IPS-18a (cell line): ENCODE results near the gene ZC3H7B.
"Not testable (repeated sequence)": the region's sequence is repeated elsewhere in the genome, so short reads cannot be mapped to it uniquely, and the experiment has no call there.

Experiments
- H3K27ac ChIP-seq: one replicate; pipeline ENCODE4 v1.5.1; 2013; ENCODE audit warnings: low read length
- H3K27me3 ChIP-seq: one replicate; pipeline ENCODE4 v1.6.1; 2013; ENCODE audit warnings: mild to moderate bottlenecking, low read length; ENCODE audit not compliant: control insufficient read depth, insufficient read depth
- H3K36me3 ChIP-seq: one replicate; pipeline ENCODE4 v1.6.1; 2013; ENCODE audit warnings: low read depth, low read length; ENCODE audit not compliant: control insufficient read depth
- H3K4me1 ChIP-seq: one replicate; pipeline ENCODE4 v1.6.1; 2013; ENCODE audit warnings: low read depth, low read length; ENCODE audit not compliant: control insufficient read depth
- H3K4me3 ChIP-seq: one replicate; pipeline ENCODE4 v1.5.1; 2013; ENCODE audit warnings: low read length
- H3K9ac ChIP-seq: one replicate; pipeline ENCODE4 v1.6.1; 2013; ENCODE audit warnings: mild to moderate bottlenecking, low read length, moderate library complexity
- H3K9me3 ChIP-seq: one replicate; pipeline ENCODE4 v1.6.1; 2013; ENCODE audit warnings: low read depth, low read length; ENCODE audit not compliant: control insufficient read depth

Gene ZC3H7B

GRCh38 chr22:41398921-41399320 lies 97.6 kb downstream of the ZC3H7B start:
- Histone ChIP-seq H3K4me1 (no peaks in the 10 kb centered on the region), H3K27me3 (no peaks in the 10 kb centered on the region), H3K9ac (no peak overlapping the region), H3K4me3 (no peak overlapping the region), H3K9me3 (no peaks in the 10 kb centered on the region), H3K27ac (no peak overlapping the region), H3K36me3 (peaks cover 20% of the 10 kb centered on the region)

- Histone ChIP-seq H3K27ac (no peak overlapping the region), H3K9ac (no peak overlapping the region), H3K4me3 (no peak overlapping the region), H3K4me1 (no peaks in the 10 kb centered on the region), H3K9me3 (no peaks in the 10 kb centered on the region), H3K27me3 (no peaks in the 10 kb centered on the region), H3K36me3 (peaks cover 6% of the 10 kb centered on the region)
Measured at GRCh38 chr22:41401781-41402648, 100.7 kb downstream of the ZC3H7B start.

GRCh38 chr22:41402851-41403250 lies 101.5 kb downstream of the ZC3H7B start:
- H3K9me3 ChIP-seq, H3K4me1 ChIP-seq, H3K9ac ChIP-seq, H3K4me3 ChIP-seq, H3K36me3 ChIP-seq, H3K27ac ChIP-seq, H3K27me3 ChIP-seq: not testable (repeated sequence)

GRCh38 chr22:41403532-41404318 lies 102.4 kb downstream of the ZC3H7B start:
- H3K27ac ChIP-seq, result no peak overlapping the region
- no peaks in the 10 kb centered on the region for H3K27me3 ChIP-seq
- H3K9ac ChIP-seq, result no peak overlapping the region
- H3K4me1 ChIP-seq, result no peaks in the 10 kb centered on the region
- no peaks in the 10 kb centered on the region for H3K9me3 ChIP-seq
- H3K36me3 ChIP-seq, result no peaks in the 10 kb centered on the region
- no peak overlapping the region for H3K4me3 ChIP-seq

GRCh38 chr22:41405588-41405987 lies 104.3 kb downstream of the ZC3H7B start:
- no peak overlapping the region for H3K4me3 ChIP-seq
- H3K4me1 ChIP-seq, result no peaks in the 10 kb centered on the region
- H3K27ac ChIP-seq, result no peak overlapping the region
- H3K9ac ChIP-seq, result no peak overlapping the region
- no peaks in the 10 kb centered on the region for H3K36me3 ChIP-seq
- H3K27me3 ChIP-seq, result no peaks in the 10 kb centered on the region
- no peaks in the 10 kb centered on the region for H3K9me3 ChIP-seq

GRCh38 chr22:41406410-41406809 lies 105.1 kb downstream of the ZC3H7B start:
- Histone ChIP-seq H3K36me3 (no peaks in the 10 kb centered on the region), H3K27ac (no peak overlapping the region), H3K27me3 (no peaks in the 10 kb centered on the region), H3K9me3 (no peaks in the 10 kb centered on the region), H3K9ac (no peak overlapping the region), H3K4me1 (no peaks in the 10 kb centered on the region), H3K4me3 (no peak overlapping the region)

- no peak overlapping the region for H3K4me3 ChIP-seq
- no peaks in the 10 kb centered on the region for H3K36me3 ChIP-seq
- H3K27ac ChIP-seq, result no peak overlapping the region
- H3K9me3 ChIP-seq, result no peaks in the 10 kb centered on the region
- no peaks in the 10 kb centered on the region for H3K27me3 ChIP-seq
- no peak overlapping the region for H3K9ac ChIP-seq
- H3K4me1 ChIP-seq, result peaks cover 4% of the 10 kb centered on the region
Measured at GRCh38 chr22:41407433-41407832, 106.1 kb downstream of the ZC3H7B start.

- Histone ChIP-seq H3K36me3 (no peaks in the 10 kb centered on the region), H3K27ac (no peak overlapping the region), H3K9ac (no peak overlapping the region), H3K4me3 (no peak overlapping the region), H3K27me3 (no peaks in the 10 kb centered on the region), H3K9me3 (no peaks in the 10 kb centered on the region), H3K4me1 (peaks cover 4% of the 10 kb centered on the region)
Measured at GRCh38 chr22:41408665-41409064, 107.3 kb downstream of the ZC3H7B start.
